GDM1 (cell line): Measurements from ENCODE around the gene RPS14.

Experiments used
- DNase-seq: peaks from one replicate; lab custom pipeline; 2025; lab: John Stamatoyannopoulos, UW

RPS14 gene

GRCh38 chr5:150398722-150399523, 50.6 kb downstream of the RPS14 start:
- no peak for DNase-seq

GRCh38 chr5:150397782-150398721, 51.5 kb downstream of the RPS14 start:
- no peak for DNase-seq

- DNase-seq, result no peak
Observed at GRCh38 chr5:150397146-150397781, 52.3 kb downstream of the RPS14 start.

- DNase-seq, result no peak
Observed at GRCh38 chr5:150396267-150396666, 53.3 kb downstream of the RPS14 start.

GRCh38 chr5:150395688-150395975, 53.9 kb downstream of the RPS14 start:
- no peak for DNase-seq

- no peak for DNase-seq
Observed at GRCh38 chr5:150394912-150395687, 54.4 kb downstream of the RPS14 start.

- no peak for DNase-seq
Observed at GRCh38 chr5:150394131-150394530, 55.4 kb downstream of the RPS14 start.

- DNase-seq, result no peak
Observed at GRCh38 chr5:150393096-150393645, 56.4 kb downstream of the RPS14 start.

GRCh38 chr5:150392680-150393079, 56.9 kb downstream of the RPS14 start:
- DNase-seq, result no peak
